HepG2 (cell line): ENCODE measurements around the gene COL8A2. TPM values are rescaled to one million over a fixed set of nuclear protein-coding genes. Genes with fewer than 3 reads are reported as not detected.

Experiments used
- ATAC-seq: fragments of 200-7000 bp; cut with Tn5 transposase; 3 replicates; pipeline ENCODE4 v1.9.1; 2020; ENCODE audit warnings: mild to moderate bottlenecking, moderate library complexity
- BruUV-seq: library from RNA; stranded (reverse); fragments of 400-500 nt; replicated peaks from 2 replicates; lab custom pipeline; 2021; lab: Mats Ljungman, UMichigan
- CTCF ChIA-PET: fragments of 300-600 bp; formaldehyde crosslinking; extraction: SDS; loops from one replicate; lab custom pipeline; 2021; ENCODE audit warnings: low total read pairs, inconsistent platforms, low intra/inter-chr PET ratio; lab: Yijun Ruan, JAX
- POLR2A ChIA-PET: fragments of 350-600 bp; sonication (Branson Sonifier 250); formaldehyde crosslinking; loops from one replicate; lab custom pipeline; 2020; ENCODE audit warnings: antibody characterized with exemption, inconsistent platforms; lab: Yijun Ruan, JAX
- DNase-seq: peaks from one replicate; pipeline ENCODE4 v3.0.0-alpha.2; 2015; ENCODE audit warnings: low spot score
- FAIRE-seq: peaks from 3 replicates; lab custom pipeline; 2011; peaks lifted over from hg19 to GRCh38; lab: Jason Lieb, UNC
- H2AFZ ChIP-seq: one replicate; pipeline ENCODE4 v1.6.1; 2011; ENCODE audit warnings: low read length, inconsistent platforms
- H3K27ac ChIP-seq: fragments of 300-600 bp; 3 replicates; pipeline ENCODE4 v1.8.0; 2011; ENCODE audit warnings: mixed run types, mild to moderate bottlenecking, mixed read lengths, low read length, inconsistent platforms; ENCODE audit not compliant: insufficient read depth; ENCODE audit errors: extremely low read length
- H3K27me3 ChIP-seq, 2 experiments: fragments of 200-600 bp in 1 of 2; 2 replicates in 1 of 2; 3 replicates in 1 of 2; pipeline versions ENCODE4 v1.6.0 to v1.8.0; 2011; ENCODE audit warnings: low read length in 2 of 2, mild to moderate bottlenecking in 2 of 2, moderate library complexity in 2 of 2, inconsistent platforms in 1 of 2; ENCODE audit not compliant: insufficient read depth in 2 of 2, control insufficient read depth in 1 of 2
- H3K36me3 ChIP-seq, 2 experiments: fragments of 200-600 bp in 1 of 2; replicated peaks in 1 of 2; 2 replicates in 1 of 2; 3 replicates in 1 of 2; pipeline versions ENCODE4 v1.5.1 to v1.8.0; 2011; ENCODE audit warnings: low read length in 2 of 2, inconsistent platforms in 1 of 2; ENCODE audit not compliant: insufficient read depth in 2 of 2, control insufficient read depth in 1 of 2
- H3K4me1 ChIP-seq: 2 replicates; pipeline ENCODE4 v1.5.1; 2012; ENCODE audit warnings: low read length, inconsistent platforms; ENCODE audit not compliant: insufficient read depth
- H3K4me2 ChIP-seq: 2 replicates; pipeline ENCODE4 v1.6.0; 2011; ENCODE audit warnings: low read depth, low read length, inconsistent platforms
- H3K4me3 ChIP-seq, 3 experiments: fragments of 200-600 bp in 1 of 3; sonication (generic), shearing (Covaris generic) in 1 of 3; replicated peaks in 1 of 3; 2 replicates each; pipeline ENCODE4 v1.5.1; 2011 to 2016; ENCODE audit warnings: low read length in 3 of 3, inconsistent platforms in 2 of 3, low read depth in 2 of 3, mild to moderate bottlenecking in 2 of 3, control low read depth in 1 of 3, mixed read lengths in 1 of 3; ENCODE audit not compliant: insufficient read depth in 1 of 3
- H3K79me2 ChIP-seq: one replicate; pipeline ENCODE4 v1.6.1; 2011; ENCODE audit warnings: low read length, inconsistent platforms; ENCODE audit not compliant: insufficient read depth
- H3K9ac ChIP-seq: 2 replicates; pipeline ENCODE4 v1.6.0; 2011; ENCODE audit warnings: mild to moderate bottlenecking, low read depth, low read length, inconsistent platforms; ENCODE audit not compliant: insufficient read depth
- H3K9me3 ChIP-seq: 2 replicates; pipeline ENCODE4 v1.5.1; 2012; ENCODE audit warnings: mild to moderate bottlenecking, low read length
- H4K20me1 ChIP-seq: 2 replicates; pipeline ENCODE4 v1.6.0; 2011; ENCODE audit warnings: inconsistent platforms, mild to moderate bottlenecking, low read length, moderate library complexity; ENCODE audit not compliant: insufficient read depth
- AFF4 ChIP-seq: sonication (generic); formaldehyde crosslinking; IDR thresholded peaks from 2 replicates; pipeline ENCODE4 v1.4.0; 2020; ENCODE audit warnings: missing genetic modification reagents
- ATF2 ChIP-seq: sonication (generic); formaldehyde crosslinking; IDR thresholded peaks from 2 replicates; pipeline ENCODE4 v1.4.0; 2020; ENCODE audit warnings: missing genetic modification reagents
- EEA1 ChIP-seq: sonication (generic); formaldehyde crosslinking; IDR thresholded peaks from 2 replicates; pipeline ENCODE4 v1.5.1; 2020; ENCODE audit warnings: mild to moderate bottlenecking, missing genetic modification reagents, borderline replicate concordance
- GATAD2A ChIP-seq: IDR thresholded peaks from 2 replicates; pipeline ENCODE4 v1.6.1; 2016
- MEIS1 ChIP-seq: sonication (generic); formaldehyde crosslinking; IDR thresholded peaks from 2 replicates; pipeline ENCODE4 v1.9.0; 2021; ENCODE audit warnings: mild to moderate bottlenecking, missing genetic modification reagents, moderate library complexity, borderline replicate concordance
- NBN ChIP-seq: fragments of 450-650 bp; conservative IDR thresholded peaks from 2 replicates; pipeline ENCODE4 v1.6.1; 2017
- PPARG ChIP-seq: conservative IDR thresholded peaks from 2 replicates; pipeline ENCODE4 v1.6.1; 2016; ENCODE audit warnings: missing biosample characterization, missing genetic modification reagents
- TOE1 ChIP-seq: sonication (generic); formaldehyde crosslinking; IDR thresholded peaks from 2 replicates; pipeline ENCODE4 v1.4.0; 2020; ENCODE audit warnings: mild to moderate bottlenecking, missing genetic modification reagents
- ZNF333 ChIP-seq: sonication (generic); formaldehyde crosslinking; IDR thresholded peaks from 2 replicates; pipeline ENCODE4 v1.4.0; 2020; ENCODE audit warnings: mild to moderate bottlenecking, missing genetic modification reagents, borderline replicate concordance
- ZNF75D ChIP-seq: sonication (generic); formaldehyde crosslinking; IDR thresholded peaks from 2 replicates; pipeline ENCODE4 v1.8.1; 2023; ENCODE audit warnings: missing genetic modification reagents, mild to moderate bottlenecking, borderline replicate concordance
- WGBS: methylation state at CpG from one replicate; pipeline ENCODE4 v1.1.6; 2017; ENCODE audit warnings: low lambda C conversion rate; 5-methylcytosine and 5-hydroxymethylcytosine counted together
- in situ Hi-C: cut with HindIII; loops from 2 replicates; pipeline ENCODE4 v1.10.0; 2017; ENCODE audit warnings: low pct_unique_long_range_greater_than_20kb; ENCODE audit not compliant: extremely low pct_ligation_motif_present
- intact Hi-C: fragments of 100-400 bp; cut with micrococcal nuclease; formaldehyde crosslinking; loops from one replicate; pipeline ENCODE4 v1.10.0; 2022; ENCODE audit not compliant: unreplicated experiment
- polyA plus RNA-seq, 8 experiments: library from polyadenylated mRNA; depleted of rRNA in 3 of 8; stranded (reverse) in 7 of 8; unstranded in 1 of 8; fragments of >200 nt; fragmentation: Illumina TruSeq in 4 of 8; extraction: Trizol in 4 of 8; gene quantifications; 2 replicates each; pipeline versions ENCODE4 v1.2.1 to v1.2.3, GENCODE V29; 2011 to 2016; ENCODE audit warnings: low read depth in 4 of 8, missing spikeins in 1 of 8, mixed read lengths in 1 of 8; ENCODE audit not compliant: insufficient read depth in 1 of 8
- total RNA-seq, 5 experiments: library from RNA; depleted of rRNA; stranded (reverse); fragments of >200 nt; fragmentation: Illumina TruSeq; extraction: Trizol; gene quantifications; 2 replicates each; pipeline ENCODE4 v1.2.3, GENCODE V29; 2016; ENCODE audit warnings: low read depth in 1 of 5

COL8A2 gene
- total and polyA plus RNA-seq, 2 of the 13 experiments (the other 11 are each of a cell fraction or from before 2014, with no cell fraction given) = 0.13 to 0.24 TPM

GRCh38 chr1:36166136-36166535 lies 41.1 kb upstream of the COL8A2 start:
- H3K4me2 ChIP-seq = no peak overlapping the region
- no peak overlapping the region for H2AFZ ChIP-seq
- FAIRE-seq = no peak
- CTCF ChIA-PET = no interaction called here
- peaks cover 10% of the 10 kb centered on the region for H3K4me1 ChIP-seq
- no peak for ATAC-seq
- no peak overlapping the region for H3K4me3 ChIP-seq
- H3K79me2 ChIP-seq = no peaks in the 10 kb centered on the region
- TF ChIP-seq ATF2 (CRISPR knock-in tag) = no peak
- TF ChIP-seq NBN = no peak
- TF ChIP-seq ZNF333 = no peak
- TF ChIP-seq TOE1 = no peak
- no peak for TF ChIP-seq AFF4 (CRISPR knock-in tag)
- TF ChIP-seq GATAD2A (CRISPR knock-in tag) = no peak
- TF ChIP-seq EEA1 (CRISPR knock-in tag) = no peak
- TF ChIP-seq PPARG (CRISPR knock-in tag) = no peak
- no peak for TF ChIP-seq MEIS1 (CRISPR knock-in tag)
- TF ChIP-seq ZNF75D (CRISPR knock-in tag) = no peak
- intact Hi-C loops (no loop called here), in situ Hi-C loops (no loop called here)
- H4K20me1 ChIP-seq = no peaks in the 10 kb centered on the region
- no peak overlapping the region for H3K27ac ChIP-seq
- BruUV-seq = no TSS peak
- peaks cover 0 to 4% of the 10 kb centered on the region in 2 experiments; a peak in 2 of 5 replicates for H3K36me3 ChIP-seq
- POLR2A ChIA-PET = no interaction called here
- no peaks in the 10 kb centered on the region for H3K9me3 ChIP-seq
- no peak overlapping the region for H3K9ac ChIP-seq
- WGBS = 80% methylated on average over 4 of the region's 4 CpGs
- no peak for DNase-seq
- H3K27me3 ChIP-seq = no peaks in the 10 kb centered on the region
